GM21786 (cell line): ENCODE data around the gene PSPH.
"Not testable (repeated sequence)": the region's sequence is repeated elsewhere in the genome, so short reads cannot be mapped to it uniquely, and the experiment has no call there.

ENCODE experiments used
- ATAC-seq: cut with Tn5 transposase; IDR thresholded peaks from one replicate; pipeline ENCODE4 v1.9.1; 2021; ENCODE audit not compliant: unreplicated experiment

Gene PSPH

GRCh38 chr7:56051339-56052191 is at the start of gene PSPH, which contains the start of gene CCT6A:
Gene PSPH (minus strand): TSS chr7:56051444. CDS start chr7:56021212, 30,232 bp downstream.
Gene CCT6A (plus strand): TSS chr7:56051765. CDS start chr7:56051849, 84 bp downstream.
- peak; percentile 95 for ATAC-seq

GRCh38 chr7:56099653-56100052 is 48.4 kb upstream of the PSPH start:
- ATAC-seq, result no peak

- ATAC-seq, result not testable (repeated sequence)
Observed at GRCh38 chr7:56098187-56099008, 47.2 kb upstream of the PSPH start.

DNA sequence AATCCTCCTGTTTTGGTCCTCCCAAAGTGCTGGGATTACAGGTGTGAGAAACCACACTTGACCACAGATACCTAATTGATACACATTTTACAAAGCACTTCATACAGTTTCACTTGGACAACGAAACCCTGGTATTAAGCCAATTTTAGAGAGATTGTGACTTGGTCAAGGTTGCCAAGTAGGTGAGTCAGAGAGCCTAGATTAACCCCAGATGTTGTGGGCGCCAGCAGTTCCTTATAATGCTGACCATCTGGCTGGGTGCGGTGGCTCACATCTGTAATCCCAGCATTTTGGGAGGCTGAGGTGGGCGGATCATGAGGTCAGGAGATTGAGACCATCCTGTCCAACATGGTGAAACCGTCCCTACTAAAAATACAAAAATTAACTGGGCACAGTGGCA is 46.5 kb upstream of the PSPH start:
- no peak for ATAC-seq

DNA sequence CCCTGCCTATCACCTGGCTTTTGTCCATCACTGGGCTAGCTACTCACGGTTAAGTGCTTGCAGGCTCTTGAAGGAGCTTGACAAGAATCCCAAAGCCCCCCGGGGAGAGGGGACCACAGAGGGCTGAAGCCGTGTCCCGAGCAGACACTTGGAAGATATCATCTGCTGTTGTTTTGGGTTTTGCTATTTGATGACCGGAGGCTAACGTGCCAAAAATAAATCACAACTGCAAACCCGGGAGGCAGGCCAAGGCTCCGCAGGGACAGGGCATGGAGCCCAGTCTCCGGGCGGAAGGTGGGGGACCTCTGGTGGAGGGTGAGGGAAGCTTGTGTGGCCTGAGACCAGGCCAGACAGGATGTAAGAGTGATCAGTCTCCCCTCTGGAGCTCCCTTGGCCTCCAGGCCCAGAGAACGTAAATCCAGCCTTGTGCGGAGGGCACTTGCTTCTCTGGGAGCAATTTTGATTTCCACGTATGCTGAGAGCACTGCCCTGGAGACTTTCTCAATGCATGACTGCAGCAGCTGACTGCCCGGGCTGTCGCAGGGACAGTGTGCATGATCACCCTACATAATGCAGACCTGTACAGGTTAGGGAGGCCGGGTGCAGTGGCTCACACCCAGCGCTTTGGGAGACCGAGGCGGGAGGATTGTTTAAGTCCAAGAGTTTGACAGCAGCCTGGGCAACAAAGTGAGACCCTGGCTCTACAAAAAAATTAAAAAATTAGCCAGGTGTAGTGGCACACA is 41.7 kb upstream of the PSPH start, which contains the start of gene PHKG1:
PHKG1 (minus strand) TSS at position 164 of the 743 bp plus-strand sequence. CDS start 4,011 bp downstream, outside the sequence.
- no peak for ATAC-seq

- not testable (repeated sequence) for ATAC-seq
Observed at GRCh38 chr7:56092388-56092787, 41.1 kb upstream of the PSPH start.

- ATAC-seq, result no peak
Observed at GRCh38 chr7:56091591-56091990, 40.3 kb upstream of the PSPH start.

- no peak for ATAC-seq
Observed at GRCh38 chr7:56087445-56087844, 36.2 kb upstream of the PSPH start.

GRCh38 chr7:56086761-56087160 is 35.5 kb upstream of the PSPH start:
- no peak for ATAC-seq

- no peak for ATAC-seq
Observed at GRCh38 chr7:56083150-56083785, 32.0 kb upstream of the PSPH start.

- ATAC-seq, result no peak
Observed at GRCh38 chr7:56081626-56082340, 30.5 kb upstream of the PSPH start.

- ATAC-seq, result not testable (repeated sequence)
Observed at GRCh38 chr7:56080726-56081435, 29.6 kb upstream of the PSPH start.

DNA sequence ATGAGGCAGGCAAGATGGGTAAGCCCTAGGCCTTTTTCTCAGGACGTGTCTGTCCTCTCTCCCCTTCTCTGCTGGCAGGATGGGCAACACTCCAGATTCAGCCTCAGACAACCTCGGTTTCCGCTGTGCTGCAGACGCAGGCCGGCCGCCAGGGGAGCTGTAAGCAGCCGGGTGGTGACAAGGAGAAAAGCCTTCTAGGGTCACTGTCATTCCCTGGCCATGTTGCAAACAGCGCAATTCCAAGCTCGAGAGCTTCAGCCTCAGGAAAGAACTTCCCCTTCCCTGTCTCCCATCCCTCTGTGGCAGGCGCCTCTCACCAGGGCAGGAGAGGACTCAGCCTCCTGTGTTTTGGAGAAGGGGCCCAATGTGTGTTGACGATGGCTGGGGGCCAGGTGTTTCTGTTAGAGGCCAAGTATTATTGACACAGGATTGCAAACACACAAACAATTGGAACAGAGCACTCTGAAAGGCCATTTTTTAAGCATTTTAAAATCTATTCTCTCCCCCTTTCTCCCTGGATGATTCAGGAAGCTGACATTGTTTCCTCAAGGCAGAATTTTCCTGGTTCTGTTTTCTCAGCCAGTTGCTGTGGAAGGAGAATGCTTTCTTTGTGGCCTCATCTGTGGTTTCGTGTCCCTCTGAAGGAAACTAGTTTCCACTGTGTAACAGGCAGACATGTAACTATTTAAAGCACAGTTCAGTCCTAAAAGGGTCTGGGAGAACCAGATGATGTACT is 28.4 kb upstream of the PSPH start:
- no peak for ATAC-seq

DNA sequence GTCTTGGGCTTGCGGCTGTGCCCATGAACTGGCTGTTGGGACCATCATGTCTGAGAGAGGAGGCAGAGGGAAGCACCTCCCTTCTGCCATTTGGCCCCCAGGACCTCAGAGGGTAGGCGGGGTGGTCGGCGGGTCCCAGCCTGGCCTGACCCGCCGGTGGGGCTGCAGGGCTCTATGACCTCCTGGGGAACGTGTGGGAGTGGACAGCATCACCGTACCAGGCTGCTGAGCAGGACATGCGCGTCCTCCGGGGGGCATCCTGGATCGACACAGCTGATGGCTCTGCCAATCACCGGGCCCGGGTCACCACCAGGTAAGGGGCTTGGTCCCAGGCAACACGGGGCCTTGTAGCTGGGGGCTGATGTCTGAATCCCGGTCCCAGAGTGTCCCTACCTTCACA is 27.0 kb upstream of the PSPH start:
- no peak for ATAC-seq

- ATAC-seq, result no peak
Observed at GRCh38 chr7:56077681-56078080, 26.4 kb upstream of the PSPH start.

GRCh38 chr7:56074371-56074791 is 23.1 kb upstream of the PSPH start:
- ATAC-seq, result peak; percentile 91

- ATAC-seq, result not testable (repeated sequence)
Observed at GRCh38 chr7:56066376-56066775, 15.1 kb upstream of the PSPH start.

DNA sequence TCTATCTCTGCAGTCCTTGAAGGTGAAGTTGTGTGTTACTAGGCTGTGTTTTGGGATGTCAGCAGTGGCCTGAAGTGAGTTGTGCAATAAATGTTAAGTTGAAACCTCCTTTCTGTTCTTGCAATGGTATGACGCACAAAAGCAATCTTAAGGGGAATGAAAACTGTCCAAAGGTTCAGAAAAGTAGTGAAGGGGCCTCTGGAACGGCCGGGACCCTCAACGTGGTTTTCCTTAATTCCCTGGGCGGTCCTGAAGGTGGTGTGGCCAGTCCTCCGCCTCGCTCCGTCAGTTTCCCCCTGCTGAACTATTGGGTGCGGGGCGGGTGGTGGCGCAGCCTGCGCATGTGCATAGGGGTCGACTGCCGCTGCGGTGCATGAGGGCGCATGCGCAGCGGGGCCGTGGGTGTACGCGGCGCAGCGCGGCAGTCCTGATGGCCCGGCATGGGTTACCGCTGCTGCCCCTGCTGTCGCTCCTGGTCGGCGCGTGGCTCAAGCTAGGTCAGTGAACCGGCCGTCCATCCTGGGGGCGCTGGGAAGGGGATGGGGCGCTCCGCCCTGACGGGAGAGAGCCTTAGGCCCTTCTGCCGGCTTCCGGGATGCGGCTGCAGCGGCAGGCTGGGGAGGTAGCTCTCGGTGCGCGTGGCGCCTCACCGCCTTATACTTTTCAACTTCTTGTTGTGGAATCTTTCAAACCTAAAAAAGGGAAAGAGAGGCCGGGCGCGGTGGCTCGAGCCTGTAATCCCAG is 12.8 kb upstream of the PSPH start, which contains the start of gene SUMF2:
SUMF2 (plus strand) TSS at position 405 of the 744 bp plus-strand sequence; CDS start at position 431, 26 bp downstream.
- peak; percentile 84 for ATAC-seq
